Activated CD4-positive, alpha-beta T cell treated with anti-CD3 and anti-CD28 coated beads for 36 hours (primary cell): ENCODE measurements around the gene PHC1. TPM values are rescaled to one million over a fixed set of nuclear protein-coding genes. Genes with fewer than 3 reads are reported as not detected.
"Not testable (repeated sequence)": the region's sequence is repeated elsewhere in the genome, so short reads cannot be mapped to it uniquely, and the experiment has no call there.

Experiments
- ATAC-seq: fragments of 200-7000 bp; cut with Tn5 transposase; one replicate; pipeline ENCODE4 v1.10.0; 2021; ENCODE audit warnings: mild to moderate bottlenecking, moderate library complexity
- CTCF ChIA-PET: fragments of 350-600 bp; sonication (Branson Sonifier 250); formaldehyde crosslinking; loops from one replicate; lab custom pipeline; 2021; ENCODE audit warnings: antibody characterized with exemption; lab: Charles Lee
- POLR2A ChIA-PET: fragments of 350-600 bp; sonication (Branson Sonifier 250); formaldehyde crosslinking; loops from one replicate; lab custom pipeline; 2021; ENCODE audit warnings: antibody characterized with exemption, inconsistent platforms; lab: Charles Lee
- DNase-seq: peaks from one replicate; pipeline ENCODE4 v3.0.0-alpha.2; 2020
- H3K27ac Mint-ChIP-seq: one replicate; pipeline ENCODE4 v1.8.0; 2021; ENCODE audit warnings: mixed read lengths
- H3K27me3 Mint-ChIP-seq: one replicate; pipeline ENCODE4 v1.8.0; 2021; ENCODE audit warnings: mixed read lengths
- H3K36me3 Mint-ChIP-seq: one replicate; pipeline ENCODE4 v1.8.0; 2021; ENCODE audit warnings: low read depth, mixed read lengths
- H3K4me1 Mint-ChIP-seq: one replicate; pipeline ENCODE4 v1.8.0; 2021; ENCODE audit warnings: mixed read lengths
- H3K4me3 Mint-ChIP-seq: one replicate; pipeline ENCODE4 v1.8.0; 2021; ENCODE audit warnings: mild to moderate bottlenecking, moderate library complexity, mixed read lengths
- H3K9me3 Mint-ChIP-seq: one replicate; pipeline ENCODE4 v1.8.0; 2021; ENCODE audit warnings: low read depth, mixed read lengths
- intact Hi-C, 2 experiments: fragments of 100-400 bp; cut with DNase I in 1 of 2; cut with micrococcal nuclease in 1 of 2; formaldehyde crosslinking; loops; one replicate each; pipeline versions ENCODE4 v1.14.2 to v1.15.1; 2022 to 2024; cut with DNase I, micrococcal nuclease
- total RNA-seq, 2 experiments: library from RNA; stranded (reverse); gene quantifications; one replicate each; pipeline ENCODE4 v1.2.3, GENCODE V29; 2021

Gene PHC1
- total RNA-seq, 2 experiments from 2014 or later, result 17.1 to 21.9 TPM

DNA sequence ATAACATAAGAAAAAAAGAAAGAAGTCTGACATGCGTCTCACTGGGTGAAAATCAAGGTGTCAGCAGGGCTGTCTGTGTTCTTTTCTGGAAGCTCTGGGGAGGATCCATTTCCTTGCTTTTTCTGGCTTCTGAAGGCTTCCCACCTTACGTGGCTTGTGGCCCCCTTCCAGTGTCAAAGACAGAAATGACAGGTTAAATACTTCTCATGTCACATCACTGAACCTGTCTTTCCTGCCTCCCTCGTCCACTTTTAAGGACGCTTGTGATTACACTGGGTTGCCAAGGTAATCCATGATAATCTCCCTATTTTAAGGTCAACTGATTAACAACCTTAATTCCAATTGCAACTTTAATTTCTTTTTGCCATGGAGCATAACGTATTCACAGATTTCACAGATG lies 4.6 kb upstream of the PHC1 start:
- CTCF ChIA-PET, result interaction anchor here (0.6 kb wide), 1 partner anchor 140 kb away, joined by 6 read pairs; no protein-coding TSS in a partner anchor
- no peak overlapping the region for H3K4me3 Mint-ChIP-seq

DNA sequence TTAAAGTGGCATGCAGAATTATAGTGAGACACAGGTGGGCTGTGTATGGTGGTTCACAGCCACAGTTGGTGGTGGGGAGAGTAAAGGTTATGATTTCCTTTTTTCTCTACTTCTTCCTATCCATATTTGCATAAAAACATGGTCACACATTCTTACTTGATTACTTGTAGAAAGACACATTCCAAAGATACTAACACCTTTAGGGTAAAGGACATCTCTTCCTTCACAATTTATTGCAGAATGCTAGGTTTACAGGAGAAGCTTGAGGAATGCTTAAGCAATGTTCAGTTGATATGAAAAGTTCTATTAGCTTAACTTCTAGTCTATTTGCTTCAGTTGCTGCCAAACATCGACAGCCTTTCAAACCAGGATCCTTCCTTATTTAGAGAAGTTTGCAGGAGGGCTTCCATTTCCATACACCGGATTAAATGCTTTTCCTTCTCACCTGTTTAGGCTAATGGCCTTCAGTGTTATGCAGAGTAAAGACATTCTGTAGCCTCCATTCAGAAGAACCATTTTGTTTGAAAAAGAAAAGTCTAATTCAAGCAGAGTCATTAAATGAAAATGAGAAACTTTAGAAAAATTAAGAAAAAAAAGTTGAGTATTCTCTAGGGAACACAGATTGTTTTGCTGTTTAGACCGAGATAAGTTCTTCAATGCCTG lies 2.6 kb upstream of the PHC1 start:
- Mint-ChIP-seq H3K4me3 (no peak overlapping the region), H3K4me1 (peaks cover 12% of the 10 kb centered on the region), H3K27me3 (no peaks in the 10 kb centered on the region), H3K9me3 (no peaks in the 10 kb centered on the region), H3K27ac (no peak overlapping the region), H3K36me3 (no peaks in the 10 kb centered on the region)
- ChIA-PET CTCF (interaction anchor here (0.8 to 2.9 kb wide), 8 partner anchors 8 to 243 kb away, joined by 3 to 16 read pairs (median 4); partner anchors contain the start of gene M6PR), POLR2A (no interaction called here)
- DNase-seq (no peak), ATAC-seq (no peak)
- intact Hi-C loops, result loop anchor here in 1 of 2 experiments (2.0 kb wide), 1 partner anchor 137 kb away; no protein-coding TSS in a partner anchor

More for the DNA sequence above, 4.6 kb upstream of the PHC1 start:
- peaks cover 12% of the 10 kb centered on the region for H3K4me1 Mint-ChIP-seq
- no peaks in the 10 kb centered on the region for H3K9me3 Mint-ChIP-seq
- ATAC-seq (no peak), DNase-seq (no peak)
- H3K27me3 Mint-ChIP-seq, result no peaks in the 10 kb centered on the region
- H3K36me3 Mint-ChIP-seq, result no peaks in the 10 kb centered on the region
- POLR2A ChIA-PET, result no interaction called here
- intact Hi-C loops, result no loop called here
- H3K27ac Mint-ChIP-seq, result no peak overlapping the region

DNA sequence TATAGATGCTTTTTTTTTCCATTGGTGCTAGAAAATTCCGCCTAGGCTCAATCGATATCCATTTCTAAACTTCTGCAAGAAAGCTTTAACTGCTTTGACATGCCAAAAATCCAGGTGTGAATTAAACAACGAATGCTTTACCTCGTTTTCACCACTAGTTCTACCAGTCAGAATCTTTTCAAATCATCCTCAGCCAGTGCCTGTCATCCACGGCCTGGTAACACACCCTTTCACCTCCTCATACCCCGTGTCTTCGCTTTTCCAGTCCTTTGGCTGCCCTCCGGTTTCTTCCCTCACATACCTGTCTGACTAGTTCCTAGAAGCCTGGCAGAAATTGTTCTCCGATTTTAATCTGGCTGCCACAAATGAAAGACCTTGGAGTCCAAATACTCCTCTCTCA lies 1.4 kb upstream of the PHC1 start:
- intact Hi-C loops, result loop anchor here in 1 of 2 experiments (2.0 kb wide), 1 partner anchor 136 kb away; no protein-coding TSS in a partner anchor
- ChIA-PET CTCF (interaction anchor here (0.6 to 2.9 kb wide), 9 partner anchors 23 to 803 kb away, joined by 3 to 16 read pairs (median 4); partner anchors contain the start of gene M6PR), POLR2A (no interaction called here)
- ATAC-seq (no peak), DNase-seq (peak; percentile 22)
- H3K27ac Mint-ChIP-seq, result no peak overlapping the region
- H3K9me3 Mint-ChIP-seq, result no peaks in the 10 kb centered on the region
- H3K27me3 Mint-ChIP-seq, result no peaks in the 10 kb centered on the region
- H3K36me3 Mint-ChIP-seq, result no peaks in the 10 kb centered on the region
- peaks cover 12% of the 10 kb centered on the region for H3K4me1 Mint-ChIP-seq
- H3K4me3 Mint-ChIP-seq, result peak overlapping the region; percentile 2

DNA sequence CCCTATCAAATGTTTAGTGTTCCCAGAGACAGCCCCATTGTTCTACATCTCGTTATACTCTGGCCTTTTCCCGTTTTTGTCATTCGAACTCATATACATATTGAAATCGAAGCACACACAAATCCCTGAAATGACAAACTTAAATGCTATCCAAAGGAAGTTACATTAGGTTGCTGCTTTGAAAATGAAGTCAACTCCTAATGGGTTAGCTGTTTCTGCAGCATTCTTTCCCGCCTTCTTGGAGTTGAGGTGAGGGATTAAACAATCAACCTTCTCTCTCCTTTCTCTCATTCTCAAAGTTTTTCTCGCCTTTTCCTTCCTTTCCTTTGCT lies 642 bp upstream of the PHC1 start:
- DNase-seq (no peak), ATAC-seq (no peak)
- Mint-ChIP-seq H3K27me3 (no peaks in the 10 kb centered on the region), H3K9me3 (no peaks in the 10 kb centered on the region), H3K4me3 (peak overlapping the region; percentile 82), H3K36me3 (no peaks in the 10 kb centered on the region), H3K4me1 (peaks cover 12% of the 10 kb centered on the region), H3K27ac (peak overlapping the region; percentile 79)
- intact Hi-C loops, result loop anchor here (1.0 to 2.0 kb wide), 4 partner anchors 36 to 216 kb away; partner anchors contain the start of genes M6PR (in 1 of the 2) and RIMKLB (in 1 of the 2)
- CTCF ChIA-PET, result interaction anchor here (0.8 to 2.9 kb wide), 7 partner anchors 20 to 136 kb away, joined by 3 to 16 read pairs (median 5); no protein-coding TSS in a partner anchor
- POLR2A ChIA-PET, result no interaction called here

DNA sequence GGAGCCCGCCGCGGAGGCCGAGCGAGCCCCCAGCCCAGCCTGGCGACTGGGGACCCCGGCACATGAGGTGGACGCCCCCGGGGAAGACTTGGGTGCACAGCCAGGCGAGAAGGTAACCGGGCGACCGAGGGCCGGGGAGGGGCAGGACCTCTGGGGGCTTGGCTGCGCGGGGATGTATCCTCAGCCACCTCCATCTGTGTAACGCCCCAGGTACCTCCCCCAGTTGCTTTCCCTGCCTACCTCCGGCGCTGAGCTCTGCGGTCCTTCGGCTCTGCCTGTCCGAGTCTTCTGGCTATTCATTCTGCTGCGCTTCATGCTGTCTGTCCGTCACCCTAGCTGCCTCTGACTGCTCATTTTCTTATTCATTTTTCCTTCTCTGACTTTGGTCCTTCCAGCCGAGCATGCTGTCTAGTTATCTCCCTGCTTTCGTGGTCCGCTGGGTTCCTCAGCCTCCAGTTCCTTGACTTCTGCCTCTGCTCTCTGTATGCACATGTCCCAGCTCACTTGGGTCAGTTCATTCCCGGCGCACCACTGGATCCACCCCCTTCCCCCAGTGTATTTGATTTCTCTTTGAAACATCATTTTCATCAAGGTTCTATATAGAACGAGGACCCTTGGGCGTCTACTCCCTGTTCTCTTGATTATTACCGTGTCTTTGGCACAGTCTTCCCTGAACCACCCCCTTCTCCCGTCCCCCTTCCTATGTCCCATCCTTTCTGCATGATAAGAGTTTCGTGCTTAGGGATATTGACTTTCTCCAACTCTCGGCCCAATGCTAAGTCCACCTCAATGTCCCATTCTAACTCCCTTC lies 612 bp downstream of the PHC1 start:
- ChIA-PET CTCF (interaction anchor here (0.6 to 2.9 kb wide), 8 partner anchors 25 to 287 kb away, joined by 3 to 16 read pairs (median 4); no protein-coding TSS in a partner anchor), POLR2A (no interaction called here)
- Mint-ChIP-seq H3K4me3 (no peak overlapping the region), H3K9me3 (no peaks in the 10 kb centered on the region), H3K27ac (no peak overlapping the region), H3K36me3 (no peaks in the 10 kb centered on the region), H3K27me3 (no peaks in the 10 kb centered on the region), H3K4me1 (peaks cover 12% of the 10 kb centered on the region)
- intact Hi-C loops, result loop anchor here (1.0 to 2.0 kb wide), 3 partner anchors 34 to 218 kb away; partner anchors contain the start of genes M6PR (in 2 of the 2) and RIMKLB (in 1 of the 2)
- DNase-seq (peak; percentile 69), ATAC-seq (peak; percentile 82)

DNA sequence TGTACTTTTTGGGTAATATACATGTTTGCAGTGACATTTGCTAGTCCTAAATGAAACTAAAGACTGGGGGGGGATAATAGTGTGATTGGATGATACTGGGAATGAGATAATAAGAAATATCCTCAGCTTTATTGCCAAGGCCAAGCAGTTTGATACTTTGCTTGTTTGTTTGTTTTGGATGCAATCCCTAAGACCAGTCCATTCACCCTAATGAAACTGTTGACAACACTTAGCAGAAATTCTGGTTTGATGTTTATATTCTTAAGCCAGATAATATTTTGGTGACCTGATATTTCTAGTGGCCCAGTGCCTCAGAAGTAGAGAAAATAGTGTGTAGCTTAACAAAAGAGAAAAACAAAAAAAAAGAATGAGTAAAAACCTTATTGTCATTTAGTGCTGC lies 1.8 kb downstream of the PHC1 start:
- Mint-ChIP-seq H3K36me3 (no peaks in the 10 kb centered on the region), H3K27me3 (no peaks in the 10 kb centered on the region), H3K4me3 (no peak overlapping the region), H3K9me3 (no peaks in the 10 kb centered on the region), H3K27ac (no peak overlapping the region), H3K4me1 (peaks cover 12% of the 10 kb centered on the region)
- ATAC-seq, result no peak
- CTCF ChIA-PET, result interaction anchor here (1.2 to 1.3 kb wide), 2 partner anchors 34 to 35 kb away, joined by 3 to 6 read pairs; partner anchors contain the start of gene M6PR
- intact Hi-C loops, result no loop called here
- POLR2A ChIA-PET, result no interaction called here
- no peak for DNase-seq

DNA sequence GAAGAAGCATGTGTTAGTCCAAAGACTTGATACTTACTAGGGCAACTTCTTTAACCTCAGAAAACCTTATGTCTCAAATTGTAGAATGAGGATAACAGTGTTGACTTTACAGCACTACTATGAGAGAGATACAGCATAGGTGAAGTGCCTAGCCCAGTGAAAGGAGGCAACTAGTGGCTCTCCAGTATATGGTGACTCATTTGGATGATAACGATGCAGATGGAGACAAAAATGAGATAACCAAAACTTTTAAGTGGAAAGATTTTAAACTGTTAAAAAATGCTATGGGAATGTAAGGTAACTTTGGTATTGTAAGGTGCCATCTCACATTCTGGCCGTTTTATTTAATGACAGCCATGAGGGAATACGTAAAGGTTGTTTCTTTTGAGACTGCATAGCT lies 2.7 kb downstream of the PHC1 start:
- POLR2A ChIA-PET, result no interaction called here
- Mint-ChIP-seq H3K9me3 (no peaks in the 10 kb centered on the region), H3K27me3 (no peaks in the 10 kb centered on the region), H3K4me3 (no peak overlapping the region), H3K27ac (no peak overlapping the region), H3K4me1 (peaks cover 12% of the 10 kb centered on the region), H3K36me3 (no peaks in the 10 kb centered on the region)
- ATAC-seq (no peak), DNase-seq (no peak)
- CTCF ChIA-PET, result interaction anchor here (0.6 to 1.1 kb wide), 4 partner anchors 27 to 770 kb away, joined by 3 to 7 read pairs (median 4); no protein-coding TSS in a partner anchor
- intact Hi-C loops, result no loop called here

DNA sequence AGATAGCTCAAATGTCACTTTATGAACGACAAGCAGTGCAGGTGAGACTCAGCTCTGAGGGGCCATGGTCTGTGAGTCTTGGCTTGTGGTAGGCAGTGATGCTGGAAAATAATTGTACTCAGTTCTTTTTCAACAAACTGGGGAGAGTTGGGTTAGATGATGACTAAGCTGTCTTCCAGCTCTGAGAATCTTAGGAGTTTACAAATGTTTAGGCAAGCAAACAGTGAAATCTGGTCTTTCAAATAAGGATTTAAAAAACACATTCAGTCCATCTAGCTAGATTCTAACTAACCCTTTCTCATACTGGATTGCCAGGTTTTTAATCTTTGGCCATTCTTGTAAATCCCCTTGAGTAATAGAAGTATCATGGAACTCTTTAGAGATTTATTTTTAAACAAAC lies 3.4 kb downstream of the PHC1 start:
- CTCF ChIA-PET, result interaction anchor here (0.6 to 1.1 kb wide), 3 partner anchors 28 to 335 kb away, joined by 3 to 7 read pairs (median 5); no protein-coding TSS in a partner anchor
- intact Hi-C loops, result no loop called here
- no peak overlapping the region for H3K4me3 Mint-ChIP-seq
- peaks cover 4% of the 10 kb centered on the region for H3K36me3 Mint-ChIP-seq
- POLR2A ChIA-PET, result no interaction called here
- H3K9me3 Mint-ChIP-seq, result no peaks in the 10 kb centered on the region
- no peak for ATAC-seq
- H3K4me1 Mint-ChIP-seq, result peaks cover 12% of the 10 kb centered on the region
- no peaks in the 10 kb centered on the region for H3K27me3 Mint-ChIP-seq
- DNase-seq, result no peak
- H3K27ac Mint-ChIP-seq, result no peak overlapping the region

DNA sequence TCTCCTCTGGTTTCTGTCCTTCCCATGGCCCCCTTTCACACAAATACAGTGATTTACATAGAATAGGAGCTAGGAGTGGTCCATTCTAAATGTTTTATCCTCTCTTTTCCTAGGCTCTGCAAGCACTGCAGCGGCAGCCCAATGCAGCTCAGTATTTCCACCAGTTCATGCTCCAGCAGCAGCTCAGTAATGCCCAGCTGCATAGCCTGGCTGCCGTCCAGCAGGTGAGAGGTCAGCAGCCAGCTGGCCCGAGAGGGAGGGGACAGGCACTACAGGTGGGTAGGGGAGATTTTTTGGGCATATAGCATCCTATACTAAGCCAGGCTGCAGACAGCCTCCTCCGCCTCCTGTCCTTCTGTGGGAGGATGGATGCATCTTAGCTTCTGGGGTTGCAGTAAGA lies 5.3 kb downstream of the PHC1 start:
- H3K27ac Mint-ChIP-seq, H3K36me3 Mint-ChIP-seq, DNase-seq, H3K4me1 Mint-ChIP-seq, intact Hi-C loops, H3K4me3 Mint-ChIP-seq, ATAC-seq, POLR2A ChIA-PET, H3K27me3 Mint-ChIP-seq, H3K9me3 Mint-ChIP-seq: not testable (repeated sequence)
- CTCF ChIA-PET, result interaction anchor here (0.6 to 1.9 kb wide), 3 partner anchors 32 to 264 kb away, joined by 3 to 8 read pairs (median 3); no protein-coding TSS in a partner anchor

DNA sequence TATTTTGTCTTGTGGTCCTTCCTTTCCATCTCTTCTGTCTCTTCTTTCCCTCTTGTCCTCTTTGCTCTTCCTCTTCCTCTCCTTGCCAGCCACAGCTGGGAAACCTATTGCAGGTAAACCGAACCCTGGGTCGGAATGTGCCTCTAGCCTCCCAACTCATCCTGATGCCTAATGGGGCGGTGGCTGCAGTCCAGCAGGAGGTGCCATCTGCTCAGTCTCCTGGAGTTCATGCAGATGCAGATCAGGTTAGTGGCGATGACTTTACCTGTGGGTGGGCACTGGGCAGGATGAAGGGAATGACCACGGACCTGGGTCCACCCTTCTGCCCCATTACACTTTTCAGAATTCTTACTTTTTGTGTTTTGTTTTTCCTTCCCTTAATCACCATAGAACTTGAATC lies 8.2 kb downstream of the PHC1 start:
- Mint-ChIP-seq H3K36me3 (peaks cover 4% of the 10 kb centered on the region), H3K4me3 (no peak overlapping the region), H3K4me1 (no peaks in the 10 kb centered on the region), H3K27me3 (no peaks in the 10 kb centered on the region), H3K27ac (no peak overlapping the region), H3K9me3 (no peaks in the 10 kb centered on the region)
- POLR2A ChIA-PET, result no interaction called here
- peak; percentile 6 for DNase-seq
- CTCF ChIA-PET, result interaction anchor here (1.2 to 1.4 kb wide), 2 partner anchors 127 to 265 kb away, joined by 3 read pairs; no protein-coding TSS in a partner anchor
- intact Hi-C loops, result no loop called here
- ATAC-seq, result no peak
